SK-N-SH treated with all-trans-retinoic acid at 6 μM for 48 hours (cell line): Measurements from ENCODE around the gene OR2T1.

Experiments used
- ARNTL ChIP-seq: fragments of 450-650 bp; formaldehyde crosslinking; IDR thresholded peaks from 2 replicates; pipeline ENCODE4 v1.5.0; 2020; ENCODE audit warnings: low read depth, mild to moderate bottlenecking, moderate library complexity, borderline replicate concordance
- CREB5 ChIP-seq: fragments of 250-450 bp; sonication (Bioruptor Pico); IDR thresholded peaks from 2 replicates; pipeline ENCODE4 v1.5.1; 2020; ENCODE audit warnings: low read depth, mild to moderate bottlenecking, moderate library complexity
- CSDC2 ChIP-seq: fragments of 250-450 bp; sonication (Bioruptor Pico); IDR thresholded peaks from 2 replicates; pipeline ENCODE4 v1.5.0; 2020; ENCODE audit warnings: mild to moderate bottlenecking, moderate library complexity
- CSRNP3 ChIP-seq: fragments of 250-450 bp; sonication (Bioruptor Pico); IDR thresholded peaks from 2 replicates; pipeline ENCODE4 v1.5.1; 2021; ENCODE audit warnings: mild to moderate bottlenecking, moderate library complexity
- GLIS3 ChIP-seq: fragments of 250-450 bp; sonication (Bioruptor Pico); IDR thresholded peaks from 2 replicates; pipeline ENCODE4 v1.5.0; 2020; ENCODE audit warnings: mild to moderate bottlenecking, moderate library complexity
- OSR1 ChIP-seq: fragments of 250-450 bp; sonication (Bioruptor Pico); IDR thresholded peaks from 2 replicates; pipeline ENCODE4 v1.8.0; 2022; ENCODE audit warnings: moderate library complexity, mild to moderate bottlenecking, inconsistent platforms
- PATZ1 ChIP-seq: fragments of 250-450 bp; sonication (Bioruptor Pico); IDR thresholded peaks from 2 replicates; pipeline ENCODE4 v1.8.0; 2020; ENCODE audit warnings: mild to moderate bottlenecking, moderate library complexity, borderline replicate concordance
- PPARA ChIP-seq: fragments of 250-450 bp; sonication (Bioruptor Pico); IDR thresholded peaks from 2 replicates; pipeline ENCODE4 v1.5.0; 2020; ENCODE audit warnings: mild to moderate bottlenecking, borderline replicate concordance
- SNAI2 ChIP-seq: fragments of 250-450 bp; sonication (Bioruptor Pico); IDR thresholded peaks from 2 replicates; pipeline ENCODE4 v1.5.0; 2020; ENCODE audit warnings: mild to moderate bottlenecking, moderate library complexity
- TCF4 ChIP-seq: fragments of 250-450 bp; sonication (Bioruptor Pico); IDR thresholded peaks from 2 replicates; pipeline ENCODE4 v1.8.0; 2021; ENCODE audit warnings: mild to moderate bottlenecking, moderate library complexity, borderline replicate concordance
- TOX ChIP-seq: fragments of 250-450 bp; sonication (Bioruptor Pico); IDR thresholded peaks from 2 replicates; pipeline ENCODE4 v1.8.0; 2021; ENCODE audit warnings: mild to moderate bottlenecking, moderate library complexity, borderline replicate concordance
- TSHZ2 ChIP-seq: fragments of 250-450 bp; sonication (Bioruptor Pico); IDR thresholded peaks from 2 replicates; pipeline ENCODE4 v1.5.0; 2020; ENCODE audit warnings: mild to moderate bottlenecking, moderate library complexity
- ZFP3 ChIP-seq: fragments of 250-450 bp; sonication (Bioruptor Pico); IDR thresholded peaks from 2 replicates; pipeline ENCODE4 v1.5.0; 2020; ENCODE audit warnings: mild to moderate bottlenecking, moderate library complexity
- ZFP30 ChIP-seq: fragments of 450-650 bp; formaldehyde crosslinking; IDR thresholded peaks from 2 replicates; pipeline ENCODE4 v1.5.0; 2022; ENCODE audit warnings: mild to moderate bottlenecking, moderate library complexity

GRCh38 chr1:248373761-248374160, 29.1 kb upstream of the OR2T1 start:
- TF ChIP-seq SNAI2 (no peak), GLIS3 (CRISPR knock-in tag) (no peak), CSDC2 (CRISPR knock-in tag) (no peak), TOX (CRISPR knock-in tag) (no peak), CSRNP3 (CRISPR knock-in tag) (no peak), PATZ1 (CRISPR knock-in tag) (no peak), ARNTL (CRISPR knock-in tag) (no peak), ZFP3 (CRISPR knock-in tag) (no peak), TSHZ2 (no peak), PPARA (CRISPR knock-in tag) (no peak), ZFP30 (CRISPR knock-in tag) (no peak), CREB5 (CRISPR knock-in tag) (no peak), OSR1 (no peak), TCF4 (CRISPR knock-in tag) (no peak)
